GM21737 (cell line): ENCODE results near the gene SMPDL3A.

ENCODE experiments used
- ATAC-seq: cut with Tn5 transposase; IDR thresholded peaks from one replicate; pipeline ENCODE4 v1.9.1; 2021; ENCODE audit warnings: mild to moderate bottlenecking, moderate library complexity; ENCODE audit not compliant: unreplicated experiment

SMPDL3A gene

DNA sequence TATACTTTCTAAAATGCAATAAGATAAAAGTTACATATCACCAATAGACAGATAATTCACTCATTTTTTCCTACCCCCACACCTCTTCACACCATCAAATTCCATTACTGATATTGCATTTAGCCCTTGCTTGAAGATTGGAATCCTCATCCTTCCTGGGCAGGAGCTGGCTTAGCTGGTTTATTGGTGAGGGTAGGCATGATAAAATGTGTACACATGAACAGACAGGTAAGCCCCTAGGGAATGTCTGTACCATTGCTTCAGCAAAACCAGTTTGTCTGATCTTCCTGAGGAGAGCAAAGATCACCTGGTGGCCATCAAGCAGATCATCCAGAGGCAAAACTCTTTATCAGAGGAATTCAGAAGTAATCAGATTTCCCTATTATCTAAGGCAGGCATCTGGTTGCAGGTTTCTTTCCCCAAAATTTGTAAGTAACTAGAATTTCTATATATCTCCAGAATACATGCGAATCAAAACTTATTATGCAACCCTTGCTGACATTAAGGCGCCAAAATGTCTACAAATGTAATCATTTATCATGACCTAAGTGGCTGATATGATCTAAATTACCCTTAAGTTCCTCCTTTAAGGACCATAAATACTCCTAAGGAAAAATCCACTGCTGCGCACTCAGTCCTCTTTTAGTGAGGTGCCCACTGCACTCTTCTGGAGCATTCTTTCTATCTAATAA lies 16.2 kb upstream of the SMPDL3A start:
- ATAC-seq: no peak

DNA sequence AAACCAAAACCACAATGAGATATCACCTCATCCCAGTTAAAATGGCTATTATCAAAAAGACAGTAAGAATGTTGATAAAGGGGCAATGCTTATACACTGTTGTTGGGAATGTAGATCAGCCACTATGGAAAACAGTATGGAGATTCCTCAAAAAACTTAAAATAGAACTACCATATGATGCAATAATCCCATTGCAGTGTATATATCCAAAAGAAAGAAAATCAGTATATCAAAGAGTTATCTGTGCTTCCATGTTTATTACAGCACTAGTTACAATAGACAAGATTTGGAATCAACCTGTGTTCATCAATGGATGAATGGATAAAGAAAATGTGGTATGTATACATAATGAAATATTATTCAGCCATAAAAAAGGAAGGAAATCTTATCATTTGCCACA lies 13.1 kb upstream of the SMPDL3A start:
- ATAC-seq: no peak

DNA sequence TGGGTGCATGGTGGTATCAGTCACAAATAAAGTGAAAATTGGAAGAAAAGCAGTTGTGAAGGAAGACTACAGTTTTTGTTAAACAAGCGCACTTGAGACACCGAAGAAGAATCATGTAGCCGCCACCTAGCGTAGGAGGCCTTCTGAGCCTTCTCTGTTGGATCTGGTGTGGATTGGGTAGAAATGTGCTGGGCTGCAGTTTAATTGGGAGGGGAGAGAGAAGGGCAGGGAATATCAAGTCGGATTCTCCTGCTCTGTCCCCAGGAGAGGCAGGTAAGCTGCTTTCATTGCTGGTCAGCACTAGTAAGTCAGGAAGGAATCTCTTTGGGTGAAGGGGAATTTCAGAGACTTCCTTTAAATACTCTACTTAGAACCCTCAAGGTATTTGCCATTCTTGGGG lies 10.8 kb upstream of the SMPDL3A start:
- ATAC-seq: no peak

DNA sequence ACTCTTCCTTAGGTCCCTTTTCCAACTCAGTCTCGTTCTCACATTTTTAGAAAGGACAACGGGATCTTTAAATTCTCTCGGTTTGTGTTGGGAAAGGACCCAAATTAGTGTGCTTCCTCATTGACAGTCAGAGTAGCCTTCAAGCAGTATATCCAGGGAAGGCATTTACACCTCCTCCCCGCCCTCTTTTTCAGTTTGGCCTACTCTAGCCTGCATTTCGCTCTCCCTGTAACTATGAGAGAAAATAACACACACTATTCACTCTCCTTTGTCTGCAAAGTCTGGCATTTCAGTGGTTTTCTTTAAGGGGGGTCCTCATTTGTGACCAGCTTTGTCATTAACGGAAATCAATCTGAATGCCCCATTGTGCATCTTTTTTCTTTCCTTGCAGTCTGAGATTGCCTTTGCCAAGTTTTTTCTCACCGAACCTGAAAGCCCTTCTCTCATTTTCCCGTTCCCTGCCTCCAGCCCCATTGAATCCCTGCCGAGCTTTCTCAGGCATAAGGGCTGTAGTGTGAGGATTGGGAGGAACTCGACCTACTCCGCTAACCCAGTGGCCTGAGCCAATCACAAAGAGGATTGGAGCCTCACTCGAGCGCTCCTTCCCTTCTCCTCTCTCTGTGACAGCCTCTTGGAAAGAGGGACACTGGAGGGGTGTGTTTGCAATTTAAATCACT lies 9.9 kb upstream of the SMPDL3A start:
- no peak for ATAC-seq

DNA sequence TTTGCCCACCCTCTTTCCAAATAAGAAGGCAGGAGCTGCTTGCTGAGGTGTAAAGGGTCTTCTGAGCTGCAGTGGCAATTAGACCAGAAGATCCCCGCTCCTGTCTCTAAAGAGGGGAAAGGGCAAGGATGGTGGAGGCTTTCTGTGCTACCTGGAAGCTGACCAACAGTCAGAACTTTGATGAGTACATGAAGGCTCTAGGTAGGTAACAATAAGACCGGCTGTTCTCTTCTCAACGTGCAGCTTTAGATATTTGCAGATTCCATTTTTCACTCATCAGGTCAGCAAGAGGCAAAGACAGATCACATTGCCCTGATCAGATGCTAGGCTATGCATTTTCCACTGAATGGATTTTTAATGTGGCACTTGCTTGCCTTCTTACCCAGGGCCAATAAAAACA lies 9.4 kb upstream of the SMPDL3A start, which contains the start of gene FABP7:
TSS of gene FABP7 (plus strand) at position 50 of the 400 bp plus-strand sequence. CDS start at position 129, 79 bp downstream.
- ATAC-seq: no peak

DNA sequence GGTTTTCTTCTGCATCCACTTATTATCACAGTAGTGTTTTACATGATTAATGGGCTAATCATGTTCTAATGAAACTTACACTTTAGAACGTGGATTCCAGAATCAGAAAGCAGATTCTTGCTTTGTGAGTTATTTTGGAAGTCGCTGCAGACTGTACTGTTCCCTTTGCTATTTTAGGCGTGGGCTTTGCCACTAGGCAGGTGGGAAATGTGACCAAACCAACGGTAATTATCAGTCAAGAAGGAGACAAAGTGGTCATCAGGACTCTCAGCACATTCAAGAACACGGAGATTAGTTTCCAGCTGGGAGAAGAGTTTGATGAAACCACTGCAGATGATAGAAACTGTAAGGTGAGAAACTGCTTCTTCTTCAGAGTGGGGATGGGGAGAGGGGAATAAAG lies 8.9 kb upstream of the SMPDL3A start:
- ATAC-seq: no peak

DNA sequence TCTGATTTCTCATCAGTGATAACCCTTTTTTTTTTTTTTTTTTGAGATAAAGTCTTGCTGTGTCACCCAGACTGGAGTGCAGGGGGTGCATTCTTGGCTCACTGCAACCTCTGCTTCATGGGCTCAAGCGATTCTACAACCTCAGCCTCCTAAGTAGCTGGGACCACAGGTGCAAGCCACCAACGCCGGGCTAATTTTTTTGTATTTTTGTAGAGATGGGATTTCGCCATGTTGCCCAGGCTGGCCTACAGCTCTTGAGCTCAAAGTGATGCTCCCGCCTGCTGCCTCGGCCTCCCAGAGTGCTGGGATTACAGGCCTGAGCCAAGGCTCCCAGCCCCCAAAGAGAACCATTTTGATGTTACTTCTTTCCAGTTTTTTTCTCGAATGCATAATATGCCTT lies 7.3 kb upstream of the SMPDL3A start:
- no peak for ATAC-seq

DNA sequence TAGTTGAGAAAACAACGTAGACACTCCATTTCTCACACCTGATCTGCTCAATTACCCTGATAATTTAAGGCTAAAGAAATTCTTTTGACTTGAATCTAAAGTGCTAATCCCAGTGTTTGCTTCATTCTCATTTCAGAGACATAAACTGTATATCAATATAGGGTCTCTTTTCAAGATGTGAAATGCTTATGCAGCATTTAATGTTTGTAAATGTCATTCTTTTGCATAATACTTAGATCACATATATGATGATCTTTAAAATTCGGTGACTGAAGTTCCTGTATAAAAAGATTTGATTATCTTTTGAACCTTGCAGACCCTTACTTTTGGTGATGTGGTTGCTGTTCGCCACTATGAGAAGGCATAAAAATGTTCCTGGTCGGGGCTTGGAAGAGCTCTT lies 5.7 kb upstream of the SMPDL3A start:
- ATAC-seq: no peak

DNA sequence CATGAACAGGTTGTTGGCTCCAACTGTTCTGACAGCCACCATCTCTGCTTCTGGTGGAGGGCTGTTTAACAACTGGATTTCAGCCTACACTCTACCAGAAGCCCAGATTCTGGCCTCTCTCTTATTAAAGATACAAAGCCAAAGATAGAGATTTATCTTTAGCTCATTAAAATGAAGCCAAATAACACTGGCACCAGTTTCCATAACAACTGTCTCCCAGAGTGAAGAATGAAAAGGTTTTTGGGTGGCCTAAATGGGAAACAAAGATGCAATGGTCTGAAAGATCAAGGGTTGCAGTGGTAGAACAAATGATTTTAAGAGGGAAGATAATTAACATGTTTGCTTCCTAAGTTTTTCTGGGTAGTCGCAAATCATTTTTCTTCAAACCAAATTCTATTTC lies 3.2 kb upstream of the SMPDL3A start:
- ATAC-seq: no peak

DNA sequence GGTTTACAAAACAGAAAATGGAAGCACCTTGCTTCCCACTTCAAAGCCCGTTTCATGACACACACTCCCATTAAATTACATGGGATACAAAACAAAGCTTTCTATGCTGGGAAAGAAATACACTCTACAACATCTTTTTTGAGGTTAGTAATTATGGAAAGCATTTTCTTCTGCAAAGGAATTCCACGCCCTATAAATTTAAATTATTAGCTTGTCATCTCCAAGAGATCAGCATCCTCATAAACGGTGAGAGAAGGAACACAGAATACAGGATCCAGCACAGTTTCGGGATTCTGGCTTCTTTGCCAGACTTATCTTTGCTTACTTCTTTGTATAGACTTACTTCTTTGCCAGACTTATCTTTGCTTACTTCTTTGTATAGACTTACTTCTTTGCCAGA lies 1.3 kb upstream of the SMPDL3A start:
- ATAC-seq: no peak

DNA sequence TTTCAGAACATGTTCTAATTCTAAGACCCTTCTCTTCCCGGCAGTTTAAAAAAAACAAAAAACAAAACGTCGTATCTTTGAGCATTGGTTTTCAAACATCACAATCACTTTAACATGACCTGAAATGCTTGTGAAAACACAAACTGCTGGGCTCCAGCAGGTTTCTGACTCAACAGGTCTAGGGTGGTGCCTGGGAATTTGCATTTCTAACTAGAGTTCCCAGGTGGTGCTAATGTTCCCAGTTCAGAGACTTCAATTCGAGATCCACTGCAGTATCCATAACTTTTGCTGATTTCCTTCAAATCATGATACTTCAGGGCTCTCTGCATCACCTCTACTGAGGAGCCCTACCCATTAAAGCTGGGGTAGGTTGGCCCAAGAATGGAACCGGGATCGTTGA lies 850 bp upstream of the SMPDL3A start:
- no peak for ATAC-seq

DNA sequence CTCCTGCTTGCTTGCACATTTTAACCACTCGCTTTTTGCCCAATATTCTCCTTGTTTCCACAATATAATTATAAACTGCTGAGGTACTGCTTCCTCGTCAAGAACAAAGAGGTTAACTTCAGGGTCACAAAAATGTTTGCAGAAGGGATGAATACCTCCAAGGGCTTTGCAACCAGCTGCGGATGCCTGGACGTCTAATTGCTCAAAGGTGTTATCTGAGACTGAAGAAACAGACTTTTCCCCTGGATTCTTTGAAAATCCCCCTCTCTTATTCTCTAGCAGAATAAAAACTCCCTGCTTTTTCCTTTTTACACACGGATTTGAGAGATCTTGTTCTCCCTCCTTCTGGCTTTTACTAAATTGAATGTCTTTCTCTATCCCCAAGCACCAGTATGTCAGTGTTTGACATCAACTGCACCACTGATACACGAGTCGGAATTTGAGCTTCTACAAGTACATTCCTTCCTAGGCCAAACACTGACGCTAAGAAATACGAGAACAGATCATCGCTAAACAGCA lies 336 bp upstream of the SMPDL3A start:
- no peak for ATAC-seq

DNA sequence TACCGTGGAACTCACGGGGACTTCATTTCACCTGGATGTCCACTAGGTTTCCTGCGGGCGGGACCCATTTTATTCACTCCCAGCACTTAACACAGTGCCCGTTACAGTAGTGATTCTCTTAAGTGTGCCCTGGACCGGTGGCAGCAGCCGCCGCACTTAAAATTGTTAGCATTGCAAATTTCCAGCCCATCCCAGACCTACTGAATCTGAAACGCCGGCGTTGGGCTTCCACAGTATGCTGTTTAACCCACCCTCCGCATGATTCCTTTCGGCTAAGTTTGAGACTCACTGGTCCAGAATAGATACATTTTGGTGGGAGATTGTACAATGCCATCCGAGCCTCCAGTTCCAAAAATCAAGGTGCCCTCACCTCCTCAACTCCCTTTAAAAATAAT lies 967 bp downstream of the SMPDL3A start:
- ATAC-seq: no peak

DNA sequence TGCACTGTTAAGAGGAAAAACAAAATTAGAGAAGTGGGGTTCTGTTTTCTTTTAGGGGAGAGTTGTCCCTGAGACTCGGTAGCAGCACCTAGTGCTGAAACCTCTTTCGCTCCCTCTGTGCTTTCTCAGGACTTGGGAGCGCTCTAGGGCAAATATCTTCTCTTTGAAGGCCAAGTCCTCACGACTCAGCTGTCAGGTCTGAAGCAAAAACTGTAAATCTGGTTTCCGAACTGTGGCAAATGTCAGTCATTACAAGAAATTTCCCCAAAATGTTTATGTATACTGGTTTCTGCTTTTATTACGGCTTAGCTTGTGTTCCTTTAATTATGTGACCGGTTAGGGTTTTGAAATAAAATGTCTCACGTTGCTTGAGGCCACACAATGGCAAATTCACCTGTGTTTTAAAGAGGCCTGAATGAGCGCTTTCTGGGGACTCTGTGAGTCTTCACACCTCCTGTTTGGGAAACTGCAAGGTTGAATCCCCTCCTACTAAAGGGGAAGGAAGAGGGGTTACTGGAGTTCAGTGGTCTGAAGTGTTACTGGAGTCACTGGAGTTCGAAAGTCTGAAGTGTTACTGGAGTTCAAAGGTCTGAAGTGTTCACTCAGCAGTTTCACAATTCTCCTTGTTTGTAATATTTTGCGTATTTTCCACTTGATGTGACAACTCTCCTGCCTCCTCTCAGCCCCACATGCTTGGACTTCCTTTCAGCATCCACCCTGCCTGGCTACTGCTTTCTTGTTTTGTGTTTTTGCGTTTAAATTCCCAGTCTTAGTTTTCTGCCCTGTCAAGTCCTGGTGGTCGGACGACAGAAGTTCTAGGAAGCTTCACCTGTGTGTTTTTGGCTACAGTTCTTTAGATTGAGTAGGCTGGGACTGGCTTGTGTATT lies 1.6 kb downstream of the SMPDL3A start:
- ATAC-seq: no peak

DNA sequence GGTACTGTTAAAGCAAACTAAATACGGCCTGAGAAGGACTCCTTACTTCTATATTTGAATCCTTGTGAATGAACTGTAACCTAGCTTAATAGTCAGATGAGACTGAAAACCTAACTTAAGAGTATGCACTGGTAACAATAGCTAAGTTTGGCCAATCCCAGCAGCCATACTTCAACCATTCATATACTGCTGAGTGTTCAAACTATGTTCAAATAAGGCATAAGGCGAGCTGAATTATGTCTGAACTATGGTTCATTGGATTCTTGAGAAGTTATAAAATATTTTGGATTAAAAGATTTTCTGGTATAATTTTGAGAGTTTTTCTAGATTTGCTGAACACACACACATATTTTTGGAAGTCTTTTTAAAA lies 2.2 kb downstream of the SMPDL3A start:
- no peak for ATAC-seq

DNA sequence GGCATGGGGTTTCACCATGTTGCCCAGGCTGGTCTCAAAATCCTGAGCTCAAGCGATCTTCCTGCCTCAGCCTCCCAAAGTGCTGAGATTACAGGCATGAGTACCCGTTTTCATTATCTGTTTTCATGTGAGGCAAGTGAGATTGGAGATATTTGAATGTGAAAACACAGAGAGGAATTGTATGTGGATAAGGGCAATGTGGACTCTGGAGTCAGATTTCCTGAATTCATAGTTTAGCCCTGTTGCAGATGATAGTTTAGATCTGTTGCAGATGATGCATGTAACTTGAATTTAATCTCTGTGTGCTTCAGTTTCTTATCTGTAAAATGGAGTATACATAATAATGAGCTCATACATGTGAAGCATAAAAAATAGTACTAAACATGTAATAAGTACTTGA lies 3.7 kb downstream of the SMPDL3A start:
- no peak for ATAC-seq

DNA sequence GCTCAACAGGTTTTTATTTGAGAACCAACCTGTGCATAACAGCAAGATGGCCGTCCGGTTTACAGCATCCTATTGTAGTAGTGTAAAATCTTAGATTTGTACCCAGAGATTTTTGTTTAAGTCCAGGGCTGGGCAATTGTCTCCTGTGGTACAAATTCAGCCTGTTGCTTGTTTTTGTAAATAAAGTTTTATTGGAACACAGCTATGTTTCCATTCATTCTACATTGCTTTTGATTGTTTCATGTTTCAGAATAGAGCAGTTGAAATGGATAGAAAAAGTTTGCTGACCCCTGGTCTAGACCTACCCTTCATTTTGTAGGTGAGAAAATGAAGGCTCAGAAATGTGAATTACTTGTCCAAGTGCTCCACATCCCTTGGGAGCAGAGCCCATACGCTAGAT lies 8.5 kb downstream of the SMPDL3A start:
- ATAC-seq: no peak

DNA sequence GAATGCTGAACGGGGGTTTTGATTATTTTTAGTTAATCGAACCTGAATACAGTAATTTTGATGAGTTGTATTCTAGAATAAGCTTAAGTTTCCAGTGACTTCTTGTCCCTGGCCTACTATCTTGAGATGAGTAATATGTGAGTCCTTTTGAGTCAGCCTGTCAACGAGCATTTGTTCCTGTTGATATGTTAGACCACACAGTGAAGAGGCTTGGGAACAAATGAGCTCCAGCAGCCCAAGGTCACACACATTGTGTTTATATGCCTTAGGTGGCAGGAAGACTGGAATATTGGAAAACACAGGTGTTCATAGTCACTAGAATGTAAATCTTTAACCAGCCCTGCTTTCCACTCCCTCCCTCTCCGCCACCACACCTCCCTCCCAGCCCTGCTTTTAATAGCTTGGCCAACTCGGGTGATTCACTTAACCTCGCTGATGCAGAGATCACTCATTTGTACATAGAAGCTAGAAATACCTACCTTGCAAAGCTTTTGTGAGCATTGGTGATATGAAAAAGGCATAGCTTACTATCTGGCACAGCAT lies 9.1 kb downstream of the SMPDL3A start:
- no peak for ATAC-seq

DNA sequence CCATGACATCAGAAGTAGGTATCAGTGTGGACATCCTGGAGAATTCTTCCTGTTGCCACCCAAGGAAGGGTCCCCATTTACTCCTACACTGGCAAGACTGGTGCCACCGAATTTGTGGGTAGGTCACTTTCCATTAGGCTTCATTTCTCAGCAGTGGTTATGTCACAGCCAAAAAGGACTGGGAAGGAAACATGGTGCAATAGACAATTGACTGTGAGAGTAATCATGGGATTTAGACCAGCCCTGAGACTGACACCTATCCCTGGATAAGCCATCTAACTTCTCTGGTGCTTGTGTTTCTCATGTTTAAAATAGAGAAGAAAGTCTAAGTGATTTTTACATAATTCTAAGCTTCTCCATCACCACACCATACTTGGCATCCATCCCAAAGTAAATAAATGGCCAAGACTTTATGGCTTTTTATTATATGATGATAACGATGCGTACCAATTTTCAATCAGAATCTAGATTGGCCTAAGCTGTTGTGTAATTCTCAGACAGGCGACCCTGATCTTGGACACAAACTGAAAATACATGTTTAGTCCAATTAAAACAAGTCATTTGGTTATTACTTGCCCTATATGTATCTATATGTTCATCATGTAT lies 10.2 kb downstream of the SMPDL3A start:
- ATAC-seq: no peak

DNA sequence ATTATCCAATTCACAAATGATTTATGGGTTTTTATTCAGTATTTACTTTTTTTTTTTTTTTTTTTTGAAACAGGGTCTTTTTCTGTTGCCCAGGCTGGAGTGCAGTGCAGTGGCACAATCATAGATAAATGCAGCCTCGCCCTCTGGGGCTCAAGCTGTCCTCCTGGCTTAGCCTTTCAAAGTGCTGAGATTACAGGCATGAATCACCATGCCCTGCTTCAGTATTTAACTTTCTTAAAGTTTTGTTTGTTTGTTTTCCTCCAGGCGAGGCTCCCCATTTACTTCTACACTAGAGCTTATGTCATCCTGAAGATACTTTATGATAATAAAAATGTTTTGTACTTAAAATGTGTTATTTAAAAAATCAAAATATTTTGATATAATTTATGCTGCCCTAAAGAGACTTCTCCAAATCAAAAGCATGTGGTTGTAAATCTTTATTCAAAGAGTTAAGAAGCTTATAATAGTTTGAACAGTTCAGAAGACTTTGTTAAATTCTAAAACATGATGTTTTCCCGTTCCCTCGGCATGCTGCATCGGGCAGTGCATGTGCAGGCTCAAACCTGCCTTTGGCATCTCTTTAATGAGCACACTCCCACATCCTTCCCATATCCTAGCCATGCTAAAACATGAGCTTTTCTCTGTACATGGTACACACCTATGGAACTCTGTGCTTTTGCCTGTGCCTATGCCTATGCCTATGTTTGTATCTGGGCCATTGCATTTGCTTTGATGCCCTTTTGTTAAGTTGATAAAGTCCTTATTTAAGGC lies 11.0 kb downstream of the SMPDL3A start:
- ATAC-seq: no peak
